Psoas muscle (tissue), 8 donors: ENCODE results near the gene DOLK. TPM values are rescaled to one million over a fixed set of nuclear protein-coding genes. Genes with fewer than 3 reads are reported as not detected.

Experiments
- ATAC-seq, 4 donors: fragments of 200-7000 bp; cut with Tn5 transposase; one replicate each; pipeline ENCODE4 v1.9.1; 2020; ENCODE audit warnings: moderate library complexity in 3 of 4, mild to moderate bottlenecking in 2 of 4
- DNase-seq, 2 donors: peaks; one replicate each; pipeline ENCODE4 v3.0.0-alpha.2; 2020
- H3K27ac ChIP-seq: fragments of 200-600 bp; one replicate; pipeline ENCODE4 v1.8.0; 2022
- H3K27me3 ChIP-seq, 3 donors: fragments of 200-600 bp in 1 of 3; one replicate each; pipeline versions ENCODE4 v1.6.1 to v1.8.0; 2013 to 2022; ENCODE audit warnings: low read length in 2 of 3, mild to moderate bottlenecking in 2 of 3, moderate library complexity in 1 of 3; ENCODE audit not compliant: insufficient read depth in 3 of 3
- H3K36me3 ChIP-seq, 2 donors: fragments of 200-600 bp in 1 of 2; one replicate each; pipeline versions ENCODE4 v1.6.1 to v1.8.0; 2013 to 2022; ENCODE audit warnings: low read depth in 1 of 2, mild to moderate bottlenecking in 1 of 2, moderate library complexity in 1 of 2; ENCODE audit not compliant: insufficient read depth in 1 of 2
- H3K4me1 ChIP-seq: fragments of 200-600 bp; one replicate; pipeline ENCODE4 v1.8.0; 2022
- H3K4me3 ChIP-seq: fragments of 200-600 bp; one replicate; pipeline ENCODE4 v1.8.0; 2022; ENCODE audit warnings: mild to moderate bottlenecking
- H3K9me3 ChIP-seq: fragments of 200-600 bp; one replicate; pipeline ENCODE4 v1.8.0; 2022
- CTCF ChIP-seq: fragments of 200-600 bp; IDR thresholded peaks from one replicate; pipeline ENCODE4 v1.8.0; 2022; ENCODE audit warnings: antibody characterized with exemption
- WGBS, 3 donors: extraction: QIAGEN DNeasy Blood & Tissue Kit; methylation state at CpG; one replicate each; pipeline versions ENCODE4 v1.1.6 to v1.1.7; 2013; 5-methylcytosine and 5-hydroxymethylcytosine counted together
- intact Hi-C, 2 donors: fragments of 100-400 bp; cut with DNase I; formaldehyde crosslinking; loops; one replicate each; pipeline versions ENCODE4 v1.11.0 to v1.14.2; 2022
- polyA plus RNA-seq, 3 donors: library from polyadenylated mRNA; stranded (reverse); fragments of 200-250 nt; gene quantifications; one replicate each; pipeline ENCODE4 v1.2.3, GENCODE V29; 2013
- total RNA-seq, 4 donors: library from RNA; stranded (reverse); fragmentation: NEBNext Ultra II Directional in 2 of 4; extraction: Animal tissue kit (Norgen Biotek cat#: 25700) in 2 of 4; gene quantifications; one replicate each; pipeline versions ENCODE4 v1.2.1 to v1.2.4, GENCODE V29; 2021 to 2023
- donor health status: healthy with polysubstance abuse.
- donor health status: DM: no; HTN: no; CAD: no; lungs with moderate emphysema.
- donor health status: Bipolar disorder and iron deficiency.
- donor health status: healthy.
- donor health status: DM: yes; HTN: yes; CAD: no.
- donor health status: DM: no; HTN: no; CAD: no.
- donor health status: DM: no; HTN: no; CAD: no.
- donor health status: DM: yes; HTN: yes; CAD: no.

DOLK gene
- total and polyA plus RNA-seq, 7 donors = 4.5 to 14.0 (median 7.5) TPM

GRCh38 chr9:128905964-128906363 lies 41.4 kb downstream of the DOLK start:
- Histone ChIP-seq H3K36me3 (peaks cover 0 to 39% of the 10 kb centered on the region in 2 donors), H3K4me1 (peaks cover 13% of the 10 kb centered on the region), H3K27me3 (no peaks in the 10 kb centered on the region), H3K4me3 (no peak overlapping the region), H3K27ac (no peak overlapping the region), H3K9me3 (no peaks in the 10 kb centered on the region)
- intact Hi-C loops = no loop called here
- ATAC-seq (no peak), DNase-seq (no peak)
- TF ChIP-seq CTCF = no peak
- 92 to 93% (median 93%) methylated on average over 7 of the region's 7 CpGs for WGBS, 3 donors

GRCh38 chr9:128903871-128904620 lies 43.4 kb downstream of the DOLK start:
- Histone ChIP-seq H3K36me3 (peaks cover 0 to 33% of the 10 kb centered on the region in 2 donors), H3K4me3 (no peak overlapping the region), H3K9me3 (no peaks in the 10 kb centered on the region), H3K27ac (no peak overlapping the region), H3K27me3 (no peaks in the 10 kb centered on the region), H3K4me1 (no peaks in the 10 kb centered on the region)
- DNase-seq (no peak), ATAC-seq (no peak)
- WGBS, 3 donors = 82 to 92% (median 86%) methylated on average over 10 of the region's 10 CpGs
- TF ChIP-seq CTCF = no peak
- intact Hi-C loops = no loop called here

- 83 to 94% (median 86%) methylated on average over 2 of the region's 2 CpGs for WGBS, 3 donors
- ATAC-seq (no peak), DNase-seq (no peak)
- no peak for TF ChIP-seq CTCF
- Histone ChIP-seq H3K36me3 (peaks cover 2 to 31% of the 10 kb centered on the region in 2 donors), H3K27ac (peak overlapping the region; percentile 53), H3K27me3 (no peaks in the 10 kb centered on the region), H3K4me3 (no peak overlapping the region), H3K4me1 (no peaks in the 10 kb centered on the region), H3K9me3 (no peaks in the 10 kb centered on the region)
- intact Hi-C loops = no loop called here
These were observed 44.3 kb downstream of the DOLK start for GRCh38 chr9:128903079-128903461.

GRCh38 chr9:128902351-128903078 lies 44.9 kb downstream of the DOLK start:
- no peak for DNase-seq
- Histone ChIP-seq H3K4me1 (no peaks in the 10 kb centered on the region), H3K27ac (peak overlapping the region; percentile 53), H3K27me3 (no peaks in the 10 kb centered on the region), H3K36me3 (peaks cover 2 to 27% of the 10 kb centered on the region in 2 donors), H3K9me3 (no peaks in the 10 kb centered on the region), H3K4me3 (no peak overlapping the region)
- TF ChIP-seq CTCF = no peak
- intact Hi-C loops = no loop called here
- peak in 3 of 4 donors; percentile 19 to 46 (median 40) for ATAC-seq
- 78 to 79% (median 79%) methylated on average over 20 to 23 of the region's 23 CpGs for WGBS, 3 donors
